ENCODE measurements around the gene ECI1. TPM values are rescaled to one million over a fixed set of nuclear protein-coding genes. Genes with fewer than 3 reads are reported as not detected.
"Not testable (repeated sequence)": the region's sequence is repeated elsewhere in the genome, so short reads cannot be mapped to it uniquely, and the experiment has no call there.

ECI1 gene
- total RNA-seq, 2 donors from 2014 or later: 48.5 to 87.0 TPM

DNA sequence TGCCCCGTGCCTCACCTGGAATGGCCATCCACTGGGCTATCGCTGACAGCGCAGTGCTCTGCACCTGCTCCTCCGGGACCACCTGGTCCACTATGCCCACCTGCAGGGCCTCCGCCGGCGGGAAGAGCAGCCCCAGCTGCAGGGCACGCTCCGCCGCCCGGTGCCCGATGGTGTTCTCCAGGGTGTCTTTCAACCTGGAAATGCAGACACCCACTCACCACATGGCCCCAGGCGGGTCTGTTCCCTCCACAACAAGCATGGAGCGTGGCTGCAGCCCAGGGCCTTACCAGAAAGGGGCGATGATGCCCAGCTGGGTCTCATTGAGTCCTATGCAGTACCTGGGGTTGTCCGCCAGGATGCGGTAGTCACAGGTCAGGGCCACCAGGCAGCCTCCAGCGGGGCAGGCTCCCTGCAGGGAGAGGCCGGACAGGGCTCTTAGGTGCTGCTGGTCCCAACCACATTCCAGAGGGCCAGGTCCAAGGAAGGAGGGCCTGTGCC lies 8.3 kb downstream of the ECI1 start:
- H3K27ac ChIP-seq: no peak overlapping the region
- no peaks in the 10 kb centered on the region for H3K27me3 ChIP-seq (replicated peaks; ENCODE audit: insufficient read depth)
- H3K9me3 ChIP-seq: no peaks in the 10 kb centered on the region
- intact Hi-C loops (cut with DNase I): loop anchor here (10.0 kb wide), 1 partner anchor 218 kb away; the partner anchor contains the start of gene NHERF2
- peaks cover 9 to 10% of the 10 kb centered on the region in 2 donors for H3K36me3 ChIP-seq
- TF ChIP-seq POLR2AphosphoS5 (IDR thresholded peaks at IDR 0.05): no peak
- TF ChIP-seq, protein P1, sequence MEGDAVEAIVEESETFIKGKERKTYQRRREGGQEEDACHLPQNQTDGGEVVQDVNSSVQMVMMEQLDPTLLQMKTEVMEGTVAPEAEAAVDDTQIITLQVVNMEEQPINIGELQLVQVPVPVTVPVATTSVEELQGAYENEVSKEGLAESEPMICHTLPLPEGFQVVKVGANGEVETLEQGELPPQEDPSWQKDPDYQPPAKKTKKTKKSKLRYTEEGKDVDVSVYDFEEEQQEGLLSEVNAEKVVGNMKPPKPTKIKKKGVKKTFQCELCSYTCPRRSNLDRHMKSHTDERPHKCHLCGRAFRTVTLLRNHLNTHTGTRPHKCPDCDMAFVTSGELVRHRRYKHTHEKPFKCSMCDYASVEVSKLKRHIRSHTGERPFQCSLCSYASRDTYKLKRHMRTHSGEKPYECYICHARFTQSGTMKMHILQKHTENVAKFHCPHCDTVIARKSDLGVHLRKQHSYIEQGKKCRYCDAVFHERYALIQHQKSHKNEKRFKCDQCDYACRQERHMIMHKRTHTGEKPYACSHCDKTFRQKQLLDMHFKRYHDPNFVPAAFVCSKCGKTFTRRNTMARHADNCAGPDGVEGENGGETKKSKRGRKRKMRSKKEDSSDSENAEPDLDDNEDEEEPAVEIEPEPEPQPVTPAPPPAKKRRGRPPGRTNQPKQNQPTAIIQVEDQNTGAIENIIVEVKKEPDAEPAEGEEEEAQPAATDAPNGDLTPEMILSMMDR (IDR thresholded peaks at IDR 0.05): no peak
- TF ChIP-seq POLR2A (IDR thresholded peaks at IDR 0.05): no peak
- DNase-seq (ENCODE audit: low spot score): no peak
- WGBS: 97% methylated on average over 19 of the region's 19 CpGs
- no peaks in the 10 kb centered on the region for H3K4me1 ChIP-seq (replicated peaks)
- H3K4me3 ChIP-seq: no peak overlapping the region

- no peak overlapping the region for H3K27ac ChIP-seq
- DNase-seq (ENCODE audit: low spot score): no peak
- H3K27me3 ChIP-seq (replicated peaks; ENCODE audit: insufficient read depth): no peaks in the 10 kb centered on the region
- H3K4me3 ChIP-seq: no peak overlapping the region
- intact Hi-C loops (cut with DNase I): loop anchor here (10.0 kb wide), 1 partner anchor 218 kb away; the partner anchor contains the start of gene NHERF2
- WGBS: 81% methylated on average over 11 of the region's 11 CpGs
- H3K36me3 ChIP-seq: peaks cover 9 to 10% of the 10 kb centered on the region in 2 donors
- H3K4me1 ChIP-seq (replicated peaks): no peaks in the 10 kb centered on the region
- TF ChIP-seq, protein P1 (IDR thresholded peaks at IDR 0.05): no peak
- no peak for TF ChIP-seq POLR2AphosphoS5 (IDR thresholded peaks at IDR 0.05)
- TF ChIP-seq POLR2A (IDR thresholded peaks at IDR 0.05): no peak
- no peaks in the 10 kb centered on the region for H3K9me3 ChIP-seq
Measured at GRCh38 chr16:2242598-2242997, 8.8 kb downstream of the ECI1 start.

DNA sequence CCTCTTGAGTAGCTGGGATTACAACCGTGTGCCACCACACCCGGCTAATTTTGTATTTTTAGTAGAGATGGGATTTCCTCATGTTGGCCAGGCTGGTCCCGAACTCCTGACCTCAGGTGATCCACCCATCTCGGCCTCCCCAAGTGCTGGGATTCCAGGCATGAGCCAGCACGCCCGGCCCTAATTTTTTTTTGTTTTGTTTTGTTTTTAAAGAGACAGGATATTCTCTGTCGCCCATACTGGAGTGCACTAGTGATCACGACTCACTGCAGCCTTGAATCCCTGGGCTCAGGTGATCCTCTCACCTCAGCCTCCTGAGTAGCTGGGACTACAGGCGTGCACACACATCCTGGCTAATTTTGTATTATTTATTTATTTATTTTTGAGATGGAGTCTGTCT lies 11.1 kb downstream of the ECI1 start:
- WGBS: 84% methylated on average over 9 of the region's 9 CpGs
- not testable (repeated sequence) for DNase-seq (ENCODE audit: low spot score); H3K4me3 ChIP-seq; H3K27ac ChIP-seq; H3K4me1 ChIP-seq (replicated peaks); H3K9me3 ChIP-seq; H3K27me3 ChIP-seq (replicated peaks; ENCODE audit: insufficient read depth)
- peaks cover 3 to 10% of the 10 kb centered on the region in 2 donors for H3K36me3 ChIP-seq
- intact Hi-C loops (cut with DNase I): loop anchor here (10.0 kb wide), 1 partner anchor 216 kb away; the partner anchor contains the start of gene NHERF2

- H3K27me3 ChIP-seq (replicated peaks; ENCODE audit: insufficient read depth): no peaks in the 10 kb centered on the region
- TF ChIP-seq POLR2A (IDR thresholded peaks at IDR 0.05): no peak
- TF ChIP-seq, protein P1 (IDR thresholded peaks at IDR 0.05): no peak
- no peak for TF ChIP-seq POLR2AphosphoS5 (IDR thresholded peaks at IDR 0.05)
- peaks cover 10% of the 10 kb centered on the region for H3K4me1 ChIP-seq (replicated peaks)
- intact Hi-C loops (cut with DNase I): no loop called here
- H3K27ac ChIP-seq: no peak overlapping the region
- H3K4me3 ChIP-seq: no peak overlapping the region
- no peak for DNase-seq (ENCODE audit: low spot score)
- H3K36me3 ChIP-seq: peaks cover 3 to 19% of the 10 kb centered on the region in 2 donors
- H3K9me3 ChIP-seq: no peaks in the 10 kb centered on the region
- WGBS: 70% methylated on average over 15 of the region's 15 CpGs
Measured at GRCh38 chr16:2238838-2239675, 12.3 kb downstream of the ECI1 start.

DNA sequence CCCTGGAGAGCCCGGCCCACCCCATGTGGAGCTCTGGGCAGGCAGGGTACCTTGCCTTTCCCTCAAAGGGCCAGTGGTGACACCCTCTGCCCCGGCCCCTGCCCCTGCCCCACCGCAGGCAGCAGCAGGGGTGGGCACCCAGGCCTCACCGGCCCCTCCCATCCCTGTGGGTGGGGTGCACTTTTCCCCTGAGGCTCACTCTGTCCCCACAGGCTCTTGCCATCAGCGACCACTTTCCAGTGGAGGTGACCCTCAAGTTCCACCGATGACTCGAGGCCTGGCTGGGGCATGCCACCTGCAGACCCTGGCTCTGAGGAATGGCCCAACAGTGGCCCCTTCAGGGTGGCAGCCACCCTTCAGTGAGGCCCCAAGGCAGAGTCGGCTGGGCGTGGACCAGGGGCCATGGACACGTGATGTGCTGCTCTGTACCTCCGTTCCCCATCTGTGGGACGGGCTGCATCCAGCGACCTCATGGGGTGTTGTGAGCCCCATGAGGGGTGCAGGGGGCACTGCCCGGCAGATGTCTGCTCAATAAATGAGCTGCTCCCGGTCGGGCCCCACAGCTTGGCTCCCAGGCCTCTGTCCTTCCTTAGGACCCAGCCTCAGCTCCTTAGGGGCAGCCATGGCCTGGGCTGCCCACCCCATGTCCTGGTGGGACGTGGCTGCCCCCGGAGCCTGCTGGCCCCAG lies 13.1 kb downstream of the ECI1 start:
- intact Hi-C loops (cut with DNase I): no loop called here
- Histone ChIP-seq H3K27ac (no peak overlapping the region), H3K4me1 (replicated peaks) (peaks cover 10% of the 10 kb centered on the region), H3K9me3 (no peaks in the 10 kb centered on the region), H3K4me3 (no peak overlapping the region), H3K36me3 (peaks cover 6 to 24% of the 10 kb centered on the region in 2 donors), H3K27me3 (replicated peaks; ENCODE audit: insufficient read depth) (no peaks in the 10 kb centered on the region)
- TF ChIP-seq POLR2A (IDR thresholded peaks at IDR 0.05): no peak
- no peak for TF ChIP-seq POLR2AphosphoS5 (IDR thresholded peaks at IDR 0.05)
- TF ChIP-seq, protein P1 (IDR thresholded peaks at IDR 0.05): no peak
- DNase-seq (ENCODE audit: low spot score): no peak
- 51% methylated on average over 9 of the region's 18 CpGs for WGBS
